ENCODE measurements around the gene PDLIM5. TPM values are rescaled to one million over a fixed set of nuclear protein-coding genes. Genes with fewer than 3 reads are reported as not detected.

Gene PDLIM5
- total RNA-seq, 1 experiment from 2014 or later, result 58.0 TPM

- H4K91ac ChIP-seq (ENCODE audit: insufficient read length, low read depth, low read length), result no peak overlapping the region
- H3K9me3 Mint-ChIP-seq, result no peaks in the 10 kb centered on the region
- no peak overlapping the region for H3K9ac ChIP-seq (ENCODE audit: extremely low read depth, insufficient read length, low read length)
- no peak overlapping the region for H3K14ac ChIP-seq (ENCODE audit: insufficient read depth, low read length)
- H3K4me1 Mint-ChIP-seq, result no peaks in the 10 kb centered on the region
- H3K4me3 Mint-ChIP-seq, result no peak overlapping the region
- TF ChIP-seq, protein P1, sequence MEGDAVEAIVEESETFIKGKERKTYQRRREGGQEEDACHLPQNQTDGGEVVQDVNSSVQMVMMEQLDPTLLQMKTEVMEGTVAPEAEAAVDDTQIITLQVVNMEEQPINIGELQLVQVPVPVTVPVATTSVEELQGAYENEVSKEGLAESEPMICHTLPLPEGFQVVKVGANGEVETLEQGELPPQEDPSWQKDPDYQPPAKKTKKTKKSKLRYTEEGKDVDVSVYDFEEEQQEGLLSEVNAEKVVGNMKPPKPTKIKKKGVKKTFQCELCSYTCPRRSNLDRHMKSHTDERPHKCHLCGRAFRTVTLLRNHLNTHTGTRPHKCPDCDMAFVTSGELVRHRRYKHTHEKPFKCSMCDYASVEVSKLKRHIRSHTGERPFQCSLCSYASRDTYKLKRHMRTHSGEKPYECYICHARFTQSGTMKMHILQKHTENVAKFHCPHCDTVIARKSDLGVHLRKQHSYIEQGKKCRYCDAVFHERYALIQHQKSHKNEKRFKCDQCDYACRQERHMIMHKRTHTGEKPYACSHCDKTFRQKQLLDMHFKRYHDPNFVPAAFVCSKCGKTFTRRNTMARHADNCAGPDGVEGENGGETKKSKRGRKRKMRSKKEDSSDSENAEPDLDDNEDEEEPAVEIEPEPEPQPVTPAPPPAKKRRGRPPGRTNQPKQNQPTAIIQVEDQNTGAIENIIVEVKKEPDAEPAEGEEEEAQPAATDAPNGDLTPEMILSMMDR (conservative IDR thresholded peaks at IDR 0.05), result no peak
- H2BK12ac ChIP-seq (ENCODE audit: insufficient read length, low read depth, low read length), result no peak overlapping the region
- H2AK5ac ChIP-seq (ENCODE audit: insufficient read length, low read length), result no peak overlapping the region
- no peak overlapping the region for H4K5ac ChIP-seq (ENCODE audit: insufficient read length, low read depth, low read length)
- H3K23ac ChIP-seq (ENCODE audit: insufficient read length, low read depth, low read length), result no peak overlapping the region
- no peaks in the 10 kb centered on the region for H3K79me1 ChIP-seq (ENCODE audit: insufficient read depth, low read depth, low read length, poor library complexity, severe bottlenecking)
- no CpG with 5 or more reads among the region's 1 CpG for WGBS (ENCODE audit: extremely low coverage, insufficient read length, low lambda C conversion rate)
- peaks cover 3 to 8% (median 7%) of the 10 kb centered on the region in 3 experiments; a peak in 5 of 7 replicates for H3K36me3 Mint-ChIP-seq (ENCODE audit: insufficient read depth in 1 of 3, low read depth in 3 of 3)
- no peak overlapping the region for H3K4ac ChIP-seq (ENCODE audit: low read depth, low read length)
- no peak for DNase-seq
- no peak overlapping the region for H2BK5ac ChIP-seq (ENCODE audit: insufficient read length, low read length)
- no peaks in the 10 kb centered on the region for H3K79me2 ChIP-seq (ENCODE audit: insufficient read depth, low read length)
- H3K23me2 ChIP-seq (ENCODE audit: insufficient read length, low read depth, low read length, poor library complexity, severe bottlenecking), result no peaks in the 10 kb centered on the region
- H4K8ac ChIP-seq (replicated peaks; ENCODE audit: insufficient read length, low read depth, low read length), result no peak overlapping the region
- no peaks in the 10 kb centered on the region for H4K20me1 ChIP-seq (ENCODE audit: control insufficient read depth, insufficient read depth, insufficient read length)
- no peak overlapping the region for H3K18ac ChIP-seq (ENCODE audit: insufficient read length, low read depth, low read length)
- no peaks in the 10 kb centered on the region for H3K27me3 ChIP-seq (ENCODE audit: insufficient read depth, low read length)
- no peaks in the 10 kb centered on the region for H3K27me3 Mint-ChIP-seq (ENCODE audit: low read depth)
- H3K56ac ChIP-seq (ENCODE audit: insufficient read length, low read depth, low read length), result no peak overlapping the region
- no peak overlapping the region for H3T11ph ChIP-seq (ENCODE audit: low read length)
- H2BK15ac ChIP-seq (ENCODE audit: low read depth, low read length), result no peak overlapping the region
- H2BK120ac ChIP-seq (ENCODE audit: low read depth, low read length, poor library complexity, severe bottlenecking), result no peak overlapping the region
- no peaks in the 10 kb centered on the region for H3K9me3 ChIP-seq (ENCODE audit: control insufficient read depth, low read depth, low read length)
- no peak overlapping the region for H3K4me2 ChIP-seq (ENCODE audit: insufficient read depth, insufficient read length, low read length)
- no peak overlapping the region for H2AFZ ChIP-seq (ENCODE audit: low read length)
- no peaks in the 10 kb centered on the region for H3K4me1 ChIP-seq (ENCODE audit: insufficient read depth, low read length)
- no peak overlapping the region for H3K27ac ChIP-seq (ENCODE audit: insufficient read length, low read depth, low read length)
- H3K27ac Mint-ChIP-seq, result no peak overlapping the region; a peak in 1 of 7 replicates
- no peak overlapping the region for H2BK20ac ChIP-seq (ENCODE audit: low read depth, low read length, poor library complexity, severe bottlenecking)
Measured at GRCh38 chr4:94595013-94595412, 143.3 kb downstream of the PDLIM5 start.

Measured in H9 (cell line).